K562 (cell line): ENCODE measurements around the gene NXPH4. TPM values are rescaled to one million over a fixed set of nuclear protein-coding genes. Genes with fewer than 3 reads are reported as not detected.
A peak's percentile ranks its signal among the peaks of the same experiment; 100 is the strongest.

Source experiments
- CHCHD3 ChIP-seq: fragments of 250-450 bp; sonication (Bioruptor Pico); IDR thresholded peaks from 2 replicates; pipeline ENCODE4 v2.1.2; 2022; ENCODE audit warnings: mild to moderate bottlenecking
- EGR1 ChIP-seq: fragments of 450-650 bp; conservative IDR thresholded peaks from 2 replicates; pipeline ENCODE4 v1.6.1; 2017; ENCODE audit warnings: mild to moderate bottlenecking
- GATAD2B ChIP-seq: fragments of 450-650 bp; IDR thresholded peaks from 2 replicates; pipeline ENCODE4 v1.6.1; 2017; ENCODE audit warnings: mild to moderate bottlenecking, borderline replicate concordance
- PCBP1 ChIP-seq: fragments of 200-400 bp; formaldehyde crosslinking; IDR thresholded peaks from 2 replicates; pipeline ENCODE4 v1.6.1; 2018; ENCODE audit warnings: mild to moderate bottlenecking, low read depth, low read length; ENCODE audit not compliant: poor library complexity, severe bottlenecking
- POU5F1 ChIP-seq: fragments of 150-350 bp; IDR thresholded peaks from 2 replicates; pipeline ENCODE4 v1.6.1; 2014; ENCODE audit warnings: borderline replicate concordance, low read length, low read depth, mild to moderate bottlenecking; ENCODE audit not compliant: partially characterized antibody
- RAD51 ChIP-seq: fragments of 450-650 bp; IDR thresholded peaks from 2 replicates; pipeline ENCODE4 v1.7.1; 2016; ENCODE audit warnings: low read depth, mild to moderate bottlenecking, borderline replicate concordance
- RBM17 ChIP-seq: fragments of 200-400 bp; formaldehyde crosslinking; IDR thresholded peaks from 2 replicates; pipeline ENCODE4 v1.6.1; 2017; ENCODE audit warnings: low read depth, mild to moderate bottlenecking, low read length, borderline replicate concordance
- RFX5 ChIP-seq: IDR thresholded peaks from 2 replicates; pipeline ENCODE4 v1.6.1; 2011; ENCODE audit warnings: low read depth, mild to moderate bottlenecking, improper control_type of control experiment, low read length
- RHOXF2B ChIP-seq: fragments of 250-450 bp; sonication (Bioruptor Pico); conservative IDR thresholded peaks from 2 replicates; pipeline ENCODE4 v1.5.1; 2021
- STAG1 ChIP-seq: sonication (generic); formaldehyde crosslinking; IDR thresholded peaks from 2 replicates; pipeline ENCODE4 v1.5.0; 2020; ENCODE audit warnings: missing genetic modification reagents, borderline replicate concordance
- TARDBP ChIP-seq: fragments of 450-650 bp; IDR thresholded peaks from 2 replicates; pipeline ENCODE4 v1.6.1; 2016
- TEAD4 ChIP-seq, 2 experiments: sonication (generic) in 1 of 2; formaldehyde crosslinking in 1 of 2; IDR thresholded peaks; 2 replicates each; pipeline versions ENCODE4 v1.6.1 to v1.8.0; 2012 to 2022; ENCODE audit warnings: borderline replicate concordance in 1 of 2, inconsistent platforms in 1 of 2, low read length in 1 of 2, mild to moderate bottlenecking in 1 of 2, missing genetic modification reagents in 1 of 2
- ZNF121 ChIP-seq: sonication (generic); formaldehyde crosslinking; conservative IDR thresholded peaks from 2 replicates; pipeline ENCODE4 v1.8.0; 2022; ENCODE audit warnings: missing genetic modification reagents
- polyA plus RNA-seq, 8 experiments: library from polyadenylated mRNA; depleted of rRNA in 4 of 8; stranded (reverse) in 5 of 8; unstranded in 3 of 8; fragments of >200 nt; fragmentation: Nextera tagmentation in 2 of 8; fragmentation: Illumina TruSeq in 1 of 8; extraction: Ambion mirVana in 2 of 8; extraction: Trizol in 1 of 8; gene quantifications; 2 replicates each; pipeline versions ENCODE4 v1.2.1 to v1.2.3, GENCODE V29; 2011 to 2014; ENCODE audit warnings: inconsistent platforms in 1 of 8, missing spikeins in 1 of 8
- total RNA-seq, 7 experiments: library from RNA; depleted of rRNA in 6 of 7; stranded (reverse); fragments of >200 nt in 6 of 7; fragmentation: Illumina TruSeq in 2 of 7; extraction: Trizol in 2 of 7; gene quantifications; 2 replicates each; pipeline versions ENCODE4 v1.2.1 to v1.2.3, GENCODE V29; 2011 to 2021; ENCODE audit warnings: low replicate concordance in 1 of 7
- TF ChIP-seq, protein P1 (sequence below), 2 experiments: IDR thresholded peaks; 2 replicates each; pipeline ENCODE4 v1.6.1; 2011; ENCODE audit warnings: borderline replicate concordance in 1 of 2, control low read depth in 1 of 2, low read depth in 1 of 2, low read length in 1 of 2, mild to moderate bottlenecking in 1 of 2, mixed read lengths in 1 of 2, moderate library complexity in 1 of 2; ENCODE audit not compliant: insufficient read depth in 1 of 2, insufficient read length in 1 of 2, poor library complexity in 1 of 2, severe bottlenecking in 1 of 2; ENCODE audit errors: extremely low read depth in 1 of 2
- TF ChIP-seq, protein P2 (sequence below), 3 experiments: fragments of 200-800 bp in 1 of 3; sonication (Bioruptor generic) in 1 of 3; sonication (generic) in 1 of 3; formaldehyde crosslinking in 1 of 3; IDR thresholded peaks; 2 replicates each; pipeline versions ENCODE4 v1.6.1 to v1.8.0; 2016 to 2022; ENCODE audit warnings: mild to moderate bottlenecking in 2 of 3, missing compliant biosample characterization in 2 of 3, missing genetic modification characterization in 2 of 3, missing genetic modification reagents in 1 of 3
- TF ChIP-seq, protein P3 (sequence below): fragments of 450-650 bp; IDR thresholded peaks from 2 replicates; pipeline ENCODE4 v1.6.1; 2016; ENCODE audit warnings: antibody characterized with exemption
- TF ChIP-seq, protein P4 (sequence below): sonication (generic); formaldehyde crosslinking; IDR thresholded peaks from 2 replicates; pipeline ENCODE4 v1.8.0; 2022; ENCODE audit warnings: mild to moderate bottlenecking, missing genetic modification reagents

The NXPH4 gene
- total and polyA plus RNA-seq, 9 of the 15 experiments (the other 6 are each of a cell fraction or from before 2014, with no cell fraction given): 0.49 to 2.7 (median 1.1) TPM; not detected in 4

DNA sequence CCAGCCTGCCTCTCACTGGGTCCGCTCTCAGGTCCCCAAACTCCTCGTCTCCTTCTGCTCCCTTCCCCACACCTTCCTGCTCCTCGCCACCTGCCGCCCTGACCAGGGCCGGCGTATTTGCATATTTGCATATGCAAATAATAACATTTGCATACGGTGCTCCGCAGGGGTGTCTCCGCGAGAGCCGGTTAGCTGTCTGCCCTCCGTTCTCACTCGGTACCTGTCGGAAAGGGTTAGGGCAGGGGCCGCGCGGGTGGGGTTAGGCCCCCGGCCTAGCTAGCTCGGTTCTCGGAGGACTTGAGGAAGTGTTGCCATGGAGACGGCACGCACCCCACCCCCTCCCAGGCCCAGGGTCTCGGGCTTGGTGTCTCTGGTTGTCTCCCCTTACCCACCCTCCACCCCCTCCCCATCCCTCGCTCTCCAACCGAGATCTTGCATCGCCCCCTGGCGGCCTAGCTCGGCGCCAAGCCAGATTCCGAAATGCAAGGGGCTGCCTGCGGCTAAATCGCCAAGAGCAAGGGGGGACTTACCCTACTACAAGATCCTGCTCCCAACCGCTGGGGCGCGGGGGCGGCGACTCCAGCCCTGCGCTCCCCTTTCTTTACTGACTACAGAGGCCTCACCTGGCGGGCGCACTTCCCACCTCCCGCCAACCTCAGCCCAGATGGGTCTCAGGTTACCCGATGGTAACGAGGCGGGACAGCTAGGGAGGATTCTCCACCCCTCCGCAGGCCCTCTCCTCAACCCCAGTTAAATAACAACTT is 26.3 kb downstream of the NXPH4 start (continued):
- TF ChIP-seq, protein P1, sequence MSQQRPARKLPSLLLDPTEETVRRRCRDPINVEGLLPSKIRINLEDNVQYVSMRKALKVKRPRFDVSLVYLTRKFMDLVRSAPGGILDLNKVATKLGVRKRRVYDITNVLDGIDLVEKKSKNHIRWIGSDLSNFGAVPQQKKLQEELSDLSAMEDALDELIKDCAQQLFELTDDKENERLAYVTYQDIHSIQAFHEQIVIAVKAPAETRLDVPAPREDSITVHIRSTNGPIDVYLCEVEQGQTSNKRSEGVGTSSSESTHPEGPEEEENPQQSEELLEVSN (IDR thresholded peaks at IDR 0.05; ENCODE audit: borderline replicate concordance in 1 of 2, extremely low read depth in 1 of 2, insufficient read depth in 1 of 2, insufficient read length in 1 of 2, low read depth in 1 of 2, low read length in 1 of 2, poor library complexity in 1 of 2, severe bottlenecking in 1 of 2): peak in 1 of 2 experiments; percentile 35
- TF ChIP-seq, protein P2, sequence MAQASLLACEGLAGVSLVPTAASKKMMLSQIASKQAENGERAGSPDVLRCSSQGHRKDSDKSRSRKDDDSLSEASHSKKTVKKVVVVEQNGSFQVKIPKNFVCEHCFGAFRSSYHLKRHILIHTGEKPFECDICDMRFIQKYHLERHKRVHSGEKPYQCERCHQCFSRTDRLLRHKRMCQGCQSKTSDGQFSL (CRISPR knock-in tag; IDR thresholded peaks at IDR 0.05): no peak
- TF ChIP-seq, protein P2 (tag; IDR thresholded peaks at IDR 0.05): no peak
- TF ChIP-seq RHOXF2B (no peak), ZNF121 (CRISPR knock-in tag) (no peak), RBM17 (no peak), STAG1 (CRISPR knock-in tag) (no peak), TARDBP (no peak), EGR1 (0 out of 2 replicates have a peak, but pooled peaks have one; percentile 24), CHCHD3 (no peak), RAD51 (no peak), RFX5 (no peak), TEAD4 (IDR thresholded peaks at IDR 0.05; ENCODE audit: low read length) (no peak), TEAD4 (CRISPR knock-in tag; IDR thresholded peaks at IDR 0.05; ENCODE audit: borderline replicate concordance) (no peak), GATAD2B (0 out of 2 replicates have a peak, but pooled peaks have one; percentile 16), PCBP1 (peak; percentile 82), POU5F1 (no peak)
- TF ChIP-seq, protein P3, sequence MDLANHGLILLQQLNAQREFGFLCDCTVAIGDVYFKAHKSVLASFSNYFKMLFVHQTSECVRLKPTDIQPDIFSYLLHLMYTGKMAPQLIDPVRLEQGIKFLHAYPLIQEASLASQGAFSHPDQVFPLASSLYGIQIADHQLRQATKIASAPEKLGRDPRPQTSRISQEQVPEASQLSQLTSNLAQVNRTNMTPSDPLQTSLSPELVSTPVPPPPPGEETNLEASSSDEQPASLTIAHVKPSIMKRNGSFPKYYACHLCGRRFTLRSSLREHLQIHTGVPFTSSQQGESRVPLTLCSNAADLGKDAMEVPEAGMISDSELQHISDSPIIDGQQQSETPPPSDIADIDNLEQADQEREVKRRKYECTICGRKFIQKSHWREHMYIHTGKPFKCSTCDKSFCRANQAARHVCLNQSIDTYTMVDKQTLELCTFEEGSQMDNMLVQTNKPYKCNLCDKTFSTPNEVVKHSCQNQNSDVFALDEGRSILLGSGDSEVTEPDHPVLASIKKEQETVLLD: no peak
- TF ChIP-seq, protein P4, sequence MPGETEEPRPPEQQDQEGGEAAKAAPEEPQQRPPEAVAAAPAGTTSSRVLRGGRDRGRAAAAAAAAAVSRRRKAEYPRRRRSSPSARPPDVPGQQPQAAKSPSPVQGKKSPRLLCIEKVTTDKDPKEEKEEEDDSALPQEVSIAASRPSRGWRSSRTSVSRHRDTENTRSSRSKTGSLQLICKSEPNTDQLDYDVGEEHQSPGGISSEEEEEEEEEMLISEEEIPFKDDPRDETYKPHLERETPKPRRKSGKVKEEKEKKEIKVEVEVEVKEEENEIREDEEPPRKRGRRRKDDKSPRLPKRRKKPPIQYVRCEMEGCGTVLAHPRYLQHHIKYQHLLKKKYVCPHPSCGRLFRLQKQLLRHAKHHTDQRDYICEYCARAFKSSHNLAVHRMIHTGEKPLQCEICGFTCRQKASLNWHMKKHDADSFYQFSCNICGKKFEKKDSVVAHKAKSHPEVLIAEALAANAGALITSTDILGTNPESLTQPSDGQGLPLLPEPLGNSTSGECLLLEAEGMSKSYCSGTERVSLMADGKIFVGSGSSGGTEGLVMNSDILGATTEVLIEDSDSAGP: no peak
